ENCODE results near the gene MAGI3.
A peak's percentile ranks its signal among the peaks of the same experiment; 100 is the strongest.

The MAGI3 gene

GRCh38 chr1:113659556-113659955 lies 269.2 kb downstream of the MAGI3 start:
- no peak for DNase-seq (ENCODE audit: low read depth)
- TF ChIP-seq CTCF (conservative IDR thresholded peaks at IDR 0.05; ENCODE audit: low read depth, low read length) = no peak
- no peak overlapping the region for H3K4me3 ChIP-seq (ENCODE audit: low read depth, low read length)

- no peak for DNase-seq (ENCODE audit: low read depth)
- no peak overlapping the region for H3K4me3 ChIP-seq (ENCODE audit: low read depth, low read length)
- TF ChIP-seq CTCF (conservative IDR thresholded peaks at IDR 0.05; ENCODE audit: low read depth, low read length) = no peak
These were observed 269.8 kb downstream of the MAGI3 start for GRCh38 chr1:113660088-113660487.

- H3K4me3 ChIP-seq (ENCODE audit: low read depth, low read length) = no peak overlapping the region
- peak; percentile 13 for DNase-seq (ENCODE audit: low read depth)
- TF ChIP-seq CTCF (conservative IDR thresholded peaks at IDR 0.05; ENCODE audit: low read depth, low read length) = no peak
These were observed 271.8 kb downstream of the MAGI3 start for GRCh38 chr1:113662101-113662500.

GRCh38 chr1:113663165-113663951 lies 273.0 kb downstream of the MAGI3 start:
- no peak overlapping the region for H3K4me3 ChIP-seq (ENCODE audit: low read depth, low read length)
- DNase-seq (ENCODE audit: low read depth) = peak; percentile 57
- no peak for TF ChIP-seq CTCF (conservative IDR thresholded peaks at IDR 0.05; ENCODE audit: low read depth, low read length)

- no peak for DNase-seq (ENCODE audit: low read depth)
- TF ChIP-seq CTCF (conservative IDR thresholded peaks at IDR 0.05; ENCODE audit: low read depth, low read length) = no peak
These were observed 274.8 kb downstream of the MAGI3 start for GRCh38 chr1:113665071-113665470.

GRCh38 chr1:113666126-113666525 lies 275.8 kb downstream of the MAGI3 start:
- no peak for TF ChIP-seq CTCF (conservative IDR thresholded peaks at IDR 0.05; ENCODE audit: low read depth, low read length)
- no peak overlapping the region for H3K4me3 ChIP-seq (ENCODE audit: low read depth, low read length)
- DNase-seq (ENCODE audit: low read depth) = no peak

More at GRCh38 chr1:113665071-113665470, 274.8 kb downstream of the MAGI3 start:
- no peak overlapping the region for H3K4me3 ChIP-seq (ENCODE audit: low read depth, low read length)

- H3K4me3 ChIP-seq (ENCODE audit: low read depth, low read length) = no peak overlapping the region
- no peak for TF ChIP-seq CTCF (conservative IDR thresholded peaks at IDR 0.05; ENCODE audit: low read depth, low read length)
- DNase-seq (ENCODE audit: low read depth) = no peak
These were observed 279.7 kb downstream of the MAGI3 start for GRCh38 chr1:113669988-113670387.
